ENCODE data around the gene VAV2. TPM values are rescaled to one million over a fixed set of nuclear protein-coding genes. Genes with fewer than 3 reads are reported as not detected.

The VAV2 gene
- total RNA-seq, 1 experiment from 2014 or later = 9.7 TPM

GRCh38 chr9:133929599-133929998 is 62.5 kb downstream of the VAV2 start:
- ChIA-PET CTCF (no interaction called here), POLR2A (ENCODE audit: unreplicated experiment) (no interaction called here)
- Histone ChIP-seq H2AFZ (ENCODE audit: low read length) (no peak overlapping the region), H3K79me2 (ENCODE audit: low read length) (no peaks in the 10 kb centered on the region), H3K9ac (ENCODE audit: low read length) (no peak overlapping the region), H3K9me2 (replicated peaks; ENCODE audit: low read length) (no peaks in the 10 kb centered on the region), H3K27me3 (ENCODE audit: low read length) (no peaks in the 10 kb centered on the region), H3K36me3 (ENCODE audit: low read depth, low read length) (no peaks in the 10 kb centered on the region), H3K4me3 (ENCODE audit: low read length) (no peak overlapping the region), H3F3A (ENCODE audit: low read length, unreplicated experiment) (no peaks in the 10 kb centered on the region), H3K4me2 (ENCODE audit: low read length) (no peak overlapping the region), H3K9me3 (ENCODE audit: low read length) (no peaks in the 10 kb centered on the region), H3K27ac (ENCODE audit: low read length) (no peak overlapping the region), H3K4me1 (ENCODE audit: insufficient read depth, low read length) (no peaks in the 10 kb centered on the region), H4K20me1 (ENCODE audit: low read length) (no peaks in the 10 kb centered on the region)
- DNase-seq (no peak), ATAC-seq (no peak)
- BruUV-seq (replicated peaks) = no TSS peak
- TF ChIP-seq CTCF (conservative IDR thresholded peaks at IDR 0.05; ENCODE audit: low read depth, low read length) (no peak), EZH2phosphoT487 (IDR thresholded peaks at IDR 0.05; ENCODE audit: borderline replicate concordance, low read length) (no peak), EZH2 (IDR thresholded peaks at IDR 0.05; ENCODE audit: low read length, unreplicated experiment) (no peak)
- intact Hi-C loops (cut with micrococcal nuclease) = no loop called here

- Histone ChIP-seq H2AFZ (ENCODE audit: low read length) (no peak overlapping the region), H3K79me2 (ENCODE audit: low read length) (no peaks in the 10 kb centered on the region), H3K4me3 (ENCODE audit: low read length) (no peak overlapping the region), H3K36me3 (ENCODE audit: low read depth, low read length) (no peaks in the 10 kb centered on the region), H3K9ac (ENCODE audit: low read length) (no peak overlapping the region), H3K9me3 (ENCODE audit: low read length) (no peaks in the 10 kb centered on the region), H3K4me2 (ENCODE audit: low read length) (no peak overlapping the region), H3K27ac (ENCODE audit: low read length) (no peak overlapping the region), H3K27me3 (ENCODE audit: low read length) (no peaks in the 10 kb centered on the region), H3K4me1 (ENCODE audit: insufficient read depth, low read length) (no peaks in the 10 kb centered on the region), H3F3A (ENCODE audit: low read length, unreplicated experiment) (no peaks in the 10 kb centered on the region), H3K9me2 (replicated peaks; ENCODE audit: low read length) (no peaks in the 10 kb centered on the region), H4K20me1 (ENCODE audit: low read length) (no peaks in the 10 kb centered on the region)
- DNase-seq (no peak), ATAC-seq (no peak)
- POLR2A ChIA-PET (ENCODE audit: unreplicated experiment) = no interaction called here
- no TSS peak for BruUV-seq (replicated peaks)
- CTCF ChIA-PET = no interaction called here
- TF ChIP-seq EZH2 (IDR thresholded peaks at IDR 0.05; ENCODE audit: low read length, unreplicated experiment) (no peak), EZH2phosphoT487 (IDR thresholded peaks at IDR 0.05; ENCODE audit: borderline replicate concordance, low read length) (no peak), CTCF (conservative IDR thresholded peaks at IDR 0.05; ENCODE audit: low read depth, low read length) (no peak)
- intact Hi-C loops (cut with micrococcal nuclease) = no loop called here
These were observed 63.8 kb downstream of the VAV2 start for GRCh38 chr9:133928248-133928764.

- Histone ChIP-seq H3K9ac (ENCODE audit: low read length) (no peak overlapping the region), H2AFZ (ENCODE audit: low read length) (no peak overlapping the region), H3K9me3 (ENCODE audit: low read length) (no peaks in the 10 kb centered on the region), H3F3A (ENCODE audit: low read length, unreplicated experiment) (no peaks in the 10 kb centered on the region), H3K4me3 (ENCODE audit: low read length) (no peak overlapping the region), H4K20me1 (ENCODE audit: low read length) (no peaks in the 10 kb centered on the region), H3K79me2 (ENCODE audit: low read length) (0 out of 2 replicates have a peak, but pooled peaks cover 4% of the 10 kb centered on the region), H3K27me3 (ENCODE audit: low read length) (no peaks in the 10 kb centered on the region), H3K27ac (ENCODE audit: low read length) (no peak overlapping the region), H3K4me2 (ENCODE audit: low read length) (no peak overlapping the region), H3K36me3 (ENCODE audit: low read depth, low read length) (no peaks in the 10 kb centered on the region), H3K9me2 (replicated peaks; ENCODE audit: low read length) (no peaks in the 10 kb centered on the region), H3K4me1 (ENCODE audit: insufficient read depth, low read length) (no peaks in the 10 kb centered on the region)
- TF ChIP-seq EZH2 (IDR thresholded peaks at IDR 0.05; ENCODE audit: low read length, unreplicated experiment) (no peak), CTCF (conservative IDR thresholded peaks at IDR 0.05; ENCODE audit: low read depth, low read length) (no peak)
- DNase-seq = no peak
- intact Hi-C loops (cut with micrococcal nuclease) = no loop called here
- CTCF ChIA-PET = no interaction called here
- no peak for ATAC-seq
- no TSS peak for BruUV-seq (replicated peaks)
- POLR2A ChIA-PET (ENCODE audit: unreplicated experiment) = no interaction called here
These were observed 65.1 kb downstream of the VAV2 start for GRCh38 chr9:133927041-133927440.
